HepG2 (cell line): ENCODE measurements around the gene AARS2. TPM values are rescaled to one million over a fixed set of nuclear protein-coding genes. Genes with fewer than 3 reads are reported as not detected.

Source experiments
- ATAC-seq: fragments of 200-7000 bp; cut with Tn5 transposase; 3 replicates; pipeline ENCODE4 v1.9.1; 2020; ENCODE audit warnings: mild to moderate bottlenecking, moderate library complexity
- BruUV-seq: library from RNA; stranded (reverse); fragments of 400-500 nt; replicated peaks from 2 replicates; lab custom pipeline; 2021; lab: Mats Ljungman, UMichigan
- CTCF ChIA-PET: fragments of 300-600 bp; formaldehyde crosslinking; extraction: SDS; loops from one replicate; lab custom pipeline; 2021; ENCODE audit warnings: low total read pairs, inconsistent platforms, low intra/inter-chr PET ratio; lab: Yijun Ruan, JAX
- POLR2A ChIA-PET: fragments of 350-600 bp; sonication (Branson Sonifier 250); formaldehyde crosslinking; loops from one replicate; lab custom pipeline; 2020; ENCODE audit warnings: antibody characterized with exemption, inconsistent platforms; lab: Yijun Ruan, JAX
- DNase-seq: peaks from one replicate; pipeline ENCODE4 v3.0.0-alpha.2; 2015; ENCODE audit warnings: low spot score
- FAIRE-seq: peaks from 3 replicates; lab custom pipeline; 2011; peaks lifted over from hg19 to GRCh38; lab: Jason Lieb, UNC
- H2AFZ ChIP-seq: one replicate; pipeline ENCODE4 v1.6.1; 2011; ENCODE audit warnings: low read length, inconsistent platforms
- H3K27ac ChIP-seq: fragments of 300-600 bp; 3 replicates; pipeline ENCODE4 v1.8.0; 2011; ENCODE audit warnings: mixed run types, mild to moderate bottlenecking, mixed read lengths, low read length, inconsistent platforms; ENCODE audit not compliant: insufficient read depth; ENCODE audit errors: extremely low read length
- H3K27me3 ChIP-seq, 2 experiments: fragments of 200-600 bp in 1 of 2; 2 replicates in 1 of 2; 3 replicates in 1 of 2; pipeline versions ENCODE4 v1.6.0 to v1.8.0; 2011; ENCODE audit warnings: low read length in 2 of 2, mild to moderate bottlenecking in 2 of 2, moderate library complexity in 2 of 2, inconsistent platforms in 1 of 2; ENCODE audit not compliant: insufficient read depth in 2 of 2, control insufficient read depth in 1 of 2
- H3K36me3 ChIP-seq, 2 experiments: fragments of 200-600 bp in 1 of 2; replicated peaks in 1 of 2; 2 replicates in 1 of 2; 3 replicates in 1 of 2; pipeline versions ENCODE4 v1.5.1 to v1.8.0; 2011; ENCODE audit warnings: low read length in 2 of 2, inconsistent platforms in 1 of 2; ENCODE audit not compliant: insufficient read depth in 2 of 2, control insufficient read depth in 1 of 2
- H3K4me1 ChIP-seq: 2 replicates; pipeline ENCODE4 v1.5.1; 2012; ENCODE audit warnings: low read length, inconsistent platforms; ENCODE audit not compliant: insufficient read depth
- H3K4me2 ChIP-seq: 2 replicates; pipeline ENCODE4 v1.6.0; 2011; ENCODE audit warnings: low read depth, low read length, inconsistent platforms
- H3K4me3 ChIP-seq, 3 experiments: fragments of 200-600 bp in 1 of 3; sonication (generic), shearing (Covaris generic) in 1 of 3; replicated peaks in 1 of 3; 2 replicates each; pipeline ENCODE4 v1.5.1; 2011 to 2016; ENCODE audit warnings: low read length in 3 of 3, inconsistent platforms in 2 of 3, low read depth in 2 of 3, mild to moderate bottlenecking in 2 of 3, control low read depth in 1 of 3, mixed read lengths in 1 of 3; ENCODE audit not compliant: insufficient read depth in 1 of 3
- H3K79me2 ChIP-seq: one replicate; pipeline ENCODE4 v1.6.1; 2011; ENCODE audit warnings: low read length, inconsistent platforms; ENCODE audit not compliant: insufficient read depth
- H3K9ac ChIP-seq: 2 replicates; pipeline ENCODE4 v1.6.0; 2011; ENCODE audit warnings: mild to moderate bottlenecking, low read depth, low read length, inconsistent platforms; ENCODE audit not compliant: insufficient read depth
- H3K9me3 ChIP-seq: 2 replicates; pipeline ENCODE4 v1.5.1; 2012; ENCODE audit warnings: mild to moderate bottlenecking, low read length
- H4K20me1 ChIP-seq: 2 replicates; pipeline ENCODE4 v1.6.0; 2011; ENCODE audit warnings: inconsistent platforms, mild to moderate bottlenecking, low read length, moderate library complexity; ENCODE audit not compliant: insufficient read depth
- IKZF1 ChIP-seq: fragments of 450-650 bp; IDR thresholded peaks from 2 replicates; pipeline ENCODE4 v1.7.1; 2016
- JDP2 ChIP-seq: sonication (generic); formaldehyde crosslinking; IDR thresholded peaks from 2 replicates; pipeline ENCODE4 v1.8.1; 2022; ENCODE audit warnings: missing genetic modification reagents, borderline replicate concordance
- MAFK ChIP-seq, 2 experiments: IDR thresholded peaks in 1 of 2; conservative IDR thresholded peaks in 1 of 2; 2 replicates each; pipeline ENCODE4 v1.6.1; 2011; ENCODE audit warnings: improper control_type of control experiment in 2 of 2, low read length in 2 of 2
- MED1 ChIP-seq: sonication (generic); formaldehyde crosslinking; IDR thresholded peaks from 2 replicates; pipeline ENCODE4 v1.4.0; 2020; ENCODE audit warnings: missing genetic modification reagents
- MTA1 ChIP-seq: sonication (generic); formaldehyde crosslinking; IDR thresholded peaks from 2 replicates; pipeline ENCODE4 v1.4.0; 2020; ENCODE audit warnings: missing genetic modification reagents, mild to moderate bottlenecking, borderline replicate concordance
- NKX3-1 ChIP-seq: sonication (generic); formaldehyde crosslinking; IDR thresholded peaks from 2 replicates; pipeline ENCODE4 v1.5.0; 2020; ENCODE audit warnings: missing genetic modification reagents
- XRCC5 ChIP-seq: fragments of 200-400 bp; formaldehyde crosslinking; optimal IDR thresholded peaks from 2 replicates; pipeline ENCODE3; 2017; ENCODE audit warnings: mild to moderate bottlenecking, low read length
- ZEB1 ChIP-seq: IDR thresholded peaks from 2 replicates; pipeline ENCODE4 v1.6.1; 2012; ENCODE audit warnings: mild to moderate bottlenecking, low read depth, inconsistent platforms; ENCODE audit not compliant: insufficient replicate concordance
- ZNF614 ChIP-seq: IDR thresholded peaks from 2 replicates; pipeline ENCODE4 v1.6.1; 2018; ENCODE audit warnings: missing biosample characterization, missing genetic modification reagents, inconsistent platforms, borderline replicate concordance
- WGBS: methylation state at CpG from one replicate; pipeline ENCODE4 v1.1.6; 2017; ENCODE audit warnings: low lambda C conversion rate; 5-methylcytosine and 5-hydroxymethylcytosine counted together
- in situ Hi-C: cut with HindIII; loops from 2 replicates; pipeline ENCODE4 v1.10.0; 2017; ENCODE audit warnings: low pct_unique_long_range_greater_than_20kb; ENCODE audit not compliant: extremely low pct_ligation_motif_present
- intact Hi-C: fragments of 100-400 bp; cut with micrococcal nuclease; formaldehyde crosslinking; loops from one replicate; pipeline ENCODE4 v1.10.0; 2022; ENCODE audit not compliant: unreplicated experiment
- polyA plus RNA-seq, 8 experiments: library from polyadenylated mRNA; depleted of rRNA in 3 of 8; stranded (reverse) in 7 of 8; unstranded in 1 of 8; fragments of >200 nt; fragmentation: Illumina TruSeq in 4 of 8; extraction: Trizol in 4 of 8; gene quantifications; 2 replicates each; pipeline versions ENCODE4 v1.2.1 to v1.2.3, GENCODE V29; 2011 to 2016; ENCODE audit warnings: low read depth in 4 of 8, missing spikeins in 1 of 8, mixed read lengths in 1 of 8; ENCODE audit not compliant: insufficient read depth in 1 of 8
- total RNA-seq, 5 experiments: library from RNA; depleted of rRNA; stranded (reverse); fragments of >200 nt; fragmentation: Illumina TruSeq; extraction: Trizol; gene quantifications; 2 replicates each; pipeline ENCODE4 v1.2.3, GENCODE V29; 2016; ENCODE audit warnings: low read depth in 1 of 5
- TF ChIP-seq, protein P1 (sequence below): sonication (generic); formaldehyde crosslinking; IDR thresholded peaks from 2 replicates; pipeline ENCODE4 v1.4.0; 2020; ENCODE audit warnings: low read depth, mild to moderate bottlenecking, missing genetic modification reagents
- TF ChIP-seq, protein P2 (sequence below): sonication (generic); formaldehyde crosslinking; IDR thresholded peaks from 2 replicates; pipeline ENCODE4 v1.4.0; 2020; ENCODE audit warnings: missing genetic modification reagents, borderline replicate concordance
- TF ChIP-seq, protein P3 (sequence below): sonication (generic); formaldehyde crosslinking; IDR thresholded peaks from 2 replicates; pipeline ENCODE4 v1.5.0; 2020; ENCODE audit warnings: mild to moderate bottlenecking, low read depth, missing genetic modification reagents, borderline replicate concordance

The AARS2 gene
- total and polyA plus RNA-seq, 2 of the 13 experiments (the other 11 are each of a cell fraction or from before 2014, with no cell fraction given), result 7.5 to 24.1 TPM

DNA sequence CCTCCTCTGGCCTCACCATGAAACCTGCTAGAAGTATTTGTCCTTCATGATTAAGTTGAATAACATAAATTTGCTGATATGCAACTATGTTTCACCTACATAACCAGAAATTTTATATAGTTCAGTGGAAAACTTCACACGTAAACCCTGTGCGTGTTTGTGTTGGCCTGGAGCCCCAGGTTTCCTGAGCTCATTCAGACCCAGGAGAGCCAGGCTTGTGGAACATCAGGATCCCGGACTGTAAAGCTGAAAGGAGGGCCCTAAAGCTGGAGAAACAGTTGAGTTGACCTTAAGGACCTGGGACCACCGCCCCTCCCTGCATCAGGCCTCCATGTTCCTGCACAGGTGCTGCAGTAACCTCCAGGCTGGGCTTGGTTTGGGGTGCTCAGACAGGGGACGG lies 26.2 kb upstream of the AARS2 start:
- in situ Hi-C loops, result loop anchor here (5.0 kb wide), 1 partner anchor 67 kb away; the partner anchor contains the start of gene TMEM151B
- no peak overlapping the region for H2AFZ ChIP-seq
- H3K4me2 ChIP-seq, result no peak overlapping the region
- H4K20me1 ChIP-seq, result no peaks in the 10 kb centered on the region
- 43% methylated on average over 5 of the region's 5 CpGs for WGBS
- no peaks in the 10 kb centered on the region for H3K9me3 ChIP-seq
- H3K27ac ChIP-seq, result no peak overlapping the region
- no peaks in the 10 kb centered on the region for H3K36me3 ChIP-seq
- peaks cover 0 to 57% of the 10 kb centered on the region in 2 experiments; a peak in 4 of 5 replicates for H3K27me3 ChIP-seq
- no peak overlapping the region for H3K4me3 ChIP-seq
- no peak for DNase-seq
- no peak overlapping the region for H3K9ac ChIP-seq
- CTCF ChIA-PET, result interaction anchor here (4.7 kb wide), 1 partner anchor 71 kb away, joined by 65 read pairs; the partner anchor contains the start of gene TMEM151B
- H3K79me2 ChIP-seq, result no peaks in the 10 kb centered on the region
- no TSS peak for BruUV-seq
- ATAC-seq, result no peak
- intact Hi-C loops, result loop anchor here (10.0 kb wide), 1 partner anchor 244 kb away; no protein-coding TSS in a partner anchor
- no peak for FAIRE-seq
- TF ChIP-seq MAFK (conservative IDR thresholded peaks at IDR 0.05 in 1 of 2, IDR thresholded peaks at IDR 0.05 in 1 of 2; ENCODE audit: low read length in 2 of 2), result 0 out of 4 replicates have a peak, but pooled peaks have one; percentile 9 to 13
- no peak for TF ChIP-seq ZEB1
- TF ChIP-seq, all 625 proteins: peak for 1
- 0 out of 2 replicates have a peak, but pooled peaks cover 2% of the 10 kb centered on the region for H3K4me1 ChIP-seq
- POLR2A ChIA-PET, result no interaction called here

DNA sequence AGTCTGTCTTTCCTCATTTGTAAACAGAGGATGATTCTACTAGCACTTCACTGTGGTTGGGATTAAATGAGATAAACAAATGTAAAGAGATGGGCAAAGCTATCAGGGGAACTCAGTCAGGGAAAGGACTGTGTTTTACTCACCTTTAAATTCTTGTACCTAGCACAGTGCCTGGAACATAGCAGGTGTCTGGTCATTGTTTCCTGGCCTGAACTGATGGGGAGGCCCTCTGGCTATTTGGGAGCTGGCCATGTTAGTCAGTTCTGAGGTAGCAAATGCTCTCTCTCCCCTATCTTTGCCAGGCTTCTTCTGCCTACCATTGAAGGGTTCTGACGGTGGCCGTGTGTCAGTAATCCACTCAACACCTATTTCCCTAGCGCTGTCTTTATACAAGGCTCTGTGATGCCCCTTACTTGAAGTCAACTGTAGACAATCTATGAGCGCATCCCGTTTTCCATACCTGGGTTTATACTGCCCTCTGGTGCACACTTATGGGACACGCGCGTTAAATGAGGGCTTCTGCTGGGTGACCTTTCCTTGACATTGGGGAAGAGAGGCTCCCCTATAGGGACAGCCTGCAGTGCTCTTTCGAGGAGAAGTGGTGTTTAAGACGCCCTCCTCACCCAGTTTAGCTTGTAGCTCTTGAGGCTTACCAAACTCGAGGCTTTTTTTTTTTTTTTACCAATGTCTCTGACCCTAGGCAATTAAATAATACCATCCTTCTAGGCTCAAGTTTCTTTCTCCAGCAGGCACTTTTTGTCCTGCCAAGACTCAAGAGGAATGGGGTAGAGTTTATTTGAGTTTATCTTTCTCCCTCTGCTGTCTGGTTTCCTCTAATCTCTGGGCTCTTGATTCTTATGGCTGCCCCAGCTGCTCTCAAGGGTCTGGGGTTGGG lies 25.3 kb upstream of the AARS2 start:
- no TSS peak for BruUV-seq
- POLR2A ChIA-PET, result no interaction called here
- no peak for TF ChIP-seq IKZF1
- TF ChIP-seq JDP2 (CRISPR knock-in tag), result no peak
- TF ChIP-seq MTA1, result no peak
- TF ChIP-seq ZNF614 (CRISPR knock-in tag), result peak; percentile 28; the same call in 1 of the 2 replicates
- TF ChIP-seq, protein P1, sequence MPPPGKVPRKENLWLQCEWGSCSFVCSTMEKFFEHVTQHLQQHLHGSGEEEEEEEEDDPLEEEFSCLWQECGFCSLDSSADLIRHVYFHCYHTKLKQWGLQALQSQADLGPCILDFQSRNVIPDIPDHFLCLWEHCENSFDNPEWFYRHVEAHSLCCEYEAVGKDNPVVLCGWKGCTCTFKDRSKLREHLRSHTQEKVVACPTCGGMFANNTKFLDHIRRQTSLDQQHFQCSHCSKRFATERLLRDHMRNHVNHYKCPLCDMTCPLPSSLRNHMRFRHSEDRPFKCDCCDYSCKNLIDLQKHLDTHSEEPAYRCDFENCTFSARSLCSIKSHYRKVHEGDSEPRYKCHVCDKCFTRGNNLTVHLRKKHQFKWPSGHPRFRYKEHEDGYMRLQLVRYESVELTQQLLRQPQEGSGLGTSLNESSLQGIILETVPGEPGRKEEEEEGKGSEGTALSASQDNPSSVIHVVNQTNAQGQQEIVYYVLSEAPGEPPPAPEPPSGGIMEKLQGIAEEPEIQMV (CRISPR knock-in tag), result no peak
- TF ChIP-seq, protein P2, sequence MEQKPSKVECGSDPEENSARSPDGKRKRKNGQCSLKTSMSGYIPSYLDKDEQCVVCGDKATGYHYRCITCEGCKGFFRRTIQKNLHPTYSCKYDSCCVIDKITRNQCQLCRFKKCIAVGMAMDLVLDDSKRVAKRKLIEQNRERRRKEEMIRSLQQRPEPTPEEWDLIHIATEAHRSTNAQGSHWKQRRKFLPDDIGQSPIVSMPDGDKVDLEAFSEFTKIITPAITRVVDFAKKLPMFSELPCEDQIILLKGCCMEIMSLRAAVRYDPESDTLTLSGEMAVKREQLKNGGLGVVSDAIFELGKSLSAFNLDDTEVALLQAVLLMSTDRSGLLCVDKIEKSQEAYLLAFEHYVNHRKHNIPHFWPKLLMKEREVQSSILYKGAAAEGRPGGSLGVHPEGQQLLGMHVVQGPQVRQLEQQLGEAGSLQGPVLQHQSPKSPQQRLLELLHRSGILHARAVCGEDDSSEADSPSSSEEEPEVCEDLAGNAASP (CRISPR knock-in tag), result peak; percentile 37; the same call in 1 of the 2 replicates
- TF ChIP-seq MED1 (CRISPR knock-in tag), result no peak
- TF ChIP-seq, protein P3, sequence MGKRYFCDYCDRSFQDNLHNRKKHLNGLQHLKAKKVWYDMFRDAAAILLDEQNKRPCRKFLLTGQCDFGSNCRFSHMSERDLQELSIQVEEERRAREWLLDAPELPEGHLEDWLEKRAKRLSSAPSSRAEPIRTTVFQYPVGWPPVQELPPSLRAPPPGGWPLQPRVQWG (CRISPR knock-in tag), result no peak
- peak; percentile 83 for TF ChIP-seq XRCC5
- no peak for TF ChIP-seq NKX3-1 (CRISPR knock-in tag)

More for the DNA sequence above, 25.3 kb upstream of the AARS2 start:
- intact Hi-C loops (loop anchor here (1.0 to 10.0 kb wide), 2 partner anchors 70 to 244 kb away; no protein-coding TSS in a partner anchor), in situ Hi-C loops (loop anchor here (5.0 kb wide), 1 partner anchor 66 kb away; the partner anchor contains the start of gene TMEM151B)
- H3K79me2 ChIP-seq, result no peaks in the 10 kb centered on the region
- no peaks in the 10 kb centered on the region for H3K36me3 ChIP-seq
- peaks cover 0 to 56% of the 10 kb centered on the region in 2 experiments; a peak in 4 of 5 replicates for H3K27me3 ChIP-seq
- H4K20me1 ChIP-seq, result no peaks in the 10 kb centered on the region
- FAIRE-seq, result peak; percentile 88
- under 1% methylated on average over 11 of the region's 11 CpGs for WGBS
- no peaks in the 10 kb centered on the region for H3K4me1 ChIP-seq
- no peak overlapping the region for H3K4me3 ChIP-seq
- no peak overlapping the region for H3K4me2 ChIP-seq
- no peaks in the 10 kb centered on the region for H3K9me3 ChIP-seq
- CTCF ChIA-PET, result interaction anchor here (1.1 to 4.7 kb wide), 3 partner anchors 25 to 187 kb away, joined by 3 to 65 read pairs (median 4); partner anchors contain the start of genes AARS2 and TMEM151B
- peak; percentile 89 for ATAC-seq
- H3K27ac ChIP-seq, result no peak overlapping the region
- no peak overlapping the region for H2AFZ ChIP-seq
- H3K9ac ChIP-seq, result no peak overlapping the region
- peak; percentile 72 for DNase-seq
